ENCODE results near the gene TSPAN32.

Gene TSPAN32, protein sequence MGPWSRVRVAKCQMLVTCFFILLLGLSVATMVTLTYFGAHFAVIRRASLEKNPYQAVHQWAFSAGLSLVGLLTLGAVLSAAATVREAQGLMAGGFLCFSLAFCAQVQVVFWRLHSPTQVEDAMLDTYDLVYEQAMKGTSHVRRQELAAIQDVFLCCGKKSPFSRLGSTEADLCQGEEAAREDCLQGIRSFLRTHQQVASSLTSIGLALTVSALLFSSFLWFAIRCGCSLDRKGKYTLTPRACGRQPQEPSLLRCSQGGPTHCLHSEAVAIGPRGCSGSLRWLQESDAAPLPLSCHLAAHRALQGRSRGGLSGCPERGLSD

DNA sequence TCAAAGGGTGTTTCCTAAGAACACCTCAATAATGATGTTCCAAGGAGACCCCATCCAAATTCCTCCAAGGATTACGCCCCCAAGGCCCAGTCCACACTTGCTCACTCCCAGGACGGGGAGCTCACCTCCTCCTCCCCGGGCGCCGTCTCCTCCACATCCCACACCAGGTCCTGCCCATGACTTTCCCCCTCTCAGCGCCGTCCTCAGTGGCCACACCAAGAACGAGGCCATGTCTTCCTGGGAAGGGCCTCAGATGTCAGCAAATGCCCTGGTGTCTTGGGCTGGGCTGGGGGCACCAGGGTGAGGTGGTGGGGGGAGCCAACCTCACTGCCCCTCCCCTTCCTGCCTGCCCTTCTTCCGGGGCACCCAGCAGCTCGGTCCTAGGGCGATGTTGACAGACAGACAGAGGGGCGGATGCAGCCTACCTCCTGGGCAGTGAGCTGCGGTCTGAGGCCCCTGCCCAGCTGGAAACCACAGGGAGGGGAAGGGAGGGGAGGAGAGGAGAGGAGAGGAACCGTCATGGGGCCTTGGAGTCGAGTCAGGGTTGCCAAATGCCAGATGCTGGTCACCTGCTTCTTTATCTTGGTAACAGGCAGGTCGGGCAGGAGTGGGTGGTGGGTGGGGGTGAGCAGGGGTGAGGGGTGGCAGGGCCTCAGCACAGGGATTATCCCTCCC lies at the start of gene TSPAN32, which contains the start of gene C11orf21:
TSPAN32 (plus strand) TSS at position 383 of the 675 bp plus-strand sequence; CDS start at position 520, 137 bp downstream.
C11orf21 (minus strand) TSS at position 288 of the 675 bp plus-strand sequence; CDS start at position 178, 110 bp downstream.
- H3K27ac ChIP-seq: no peak within 1 kb of the TSS
- DNase-seq (ENCODE audit: low read depth, low spot score): no peak

GRCh38 chr11:2252018-2252417 lies 49.8 kb upstream of the TSPAN32 start:
- no peak overlapping the region for H3K27ac ChIP-seq
- no peak for DNase-seq (ENCODE audit: low read depth, low spot score)

DNA sequence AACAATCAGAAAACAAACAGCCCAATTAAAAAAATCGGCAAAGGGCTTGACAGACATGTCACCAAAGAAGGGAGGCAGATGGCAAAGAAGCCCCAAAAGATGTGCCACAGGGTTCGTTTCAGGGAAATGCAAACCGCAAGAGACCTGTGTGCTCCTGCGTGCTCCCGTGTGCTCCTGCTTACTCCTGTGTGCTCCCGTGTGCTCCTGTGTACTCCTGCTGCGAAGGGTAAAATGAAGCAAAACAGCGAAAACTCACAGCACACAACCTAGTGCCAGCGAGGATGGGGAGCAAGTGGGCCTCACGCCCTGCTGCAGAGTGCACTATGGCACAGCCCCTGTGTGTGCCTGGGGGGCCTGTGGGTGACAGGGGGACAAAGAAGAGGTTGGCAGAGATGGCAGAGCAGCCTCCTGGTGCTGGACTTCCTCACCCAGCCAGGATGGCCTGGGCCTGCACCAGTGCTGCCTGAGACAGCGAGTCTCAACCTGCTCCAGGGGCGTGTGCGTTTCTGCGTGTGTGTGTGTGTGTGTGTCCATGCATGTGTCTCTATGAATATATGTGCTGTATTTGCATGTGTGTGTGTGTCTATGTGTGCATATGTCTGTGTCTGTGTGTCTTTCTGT lies 45.4 kb upstream of the TSPAN32 start:
- DNase-seq (ENCODE audit: low read depth, low spot score): peak; percentile 79
- peak overlapping the region; percentile 54 for H3K27ac ChIP-seq

DNA sequence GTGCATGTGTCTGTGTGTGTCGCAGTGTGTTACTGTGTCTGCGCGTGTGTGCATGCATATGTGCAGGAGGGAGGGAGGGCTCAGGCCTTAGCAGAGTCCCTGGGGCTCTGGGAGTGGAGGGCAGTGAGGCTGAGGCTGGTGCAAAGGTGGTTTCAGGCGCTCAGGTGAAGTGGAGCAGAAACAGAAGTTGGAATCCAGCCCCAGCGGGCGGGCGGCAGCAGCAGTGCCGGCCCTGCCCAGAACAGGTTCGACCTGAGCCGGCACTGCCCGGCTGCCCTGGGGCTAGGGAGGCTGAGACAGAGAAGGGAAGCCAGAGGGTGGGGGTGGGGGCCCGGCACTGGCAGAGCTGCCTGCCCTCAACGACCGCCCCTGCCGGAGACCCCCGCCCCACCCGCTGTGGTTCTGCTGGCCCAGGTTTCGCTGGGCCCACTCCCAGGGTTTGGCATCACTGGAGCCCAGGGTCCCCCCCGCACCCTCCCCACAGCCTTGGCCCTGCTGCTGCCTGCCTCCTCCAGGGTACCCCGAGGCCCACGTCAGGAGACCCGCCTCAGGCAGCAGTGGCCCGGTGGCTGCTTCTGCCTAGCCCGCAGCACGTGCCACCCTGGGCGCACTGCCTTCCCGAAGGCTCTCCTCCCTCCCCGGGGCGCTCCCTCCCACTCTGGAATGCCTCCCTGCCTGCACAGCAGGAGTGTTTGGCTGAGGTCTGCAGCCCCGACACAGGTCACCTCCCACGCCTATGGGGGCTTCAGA lies 44.7 kb upstream of the TSPAN32 start:
- peak overlapping the region; percentile 54 for H3K27ac ChIP-seq
- peak; percentile 36 for DNase-seq (ENCODE audit: low read depth, low spot score)

- H3K27ac ChIP-seq: no peak overlapping the region
- no peak for DNase-seq (ENCODE audit: low read depth, low spot score)
Observed at GRCh38 chr11:2258501-2259465, 43.0 kb upstream of the TSPAN32 start.

DNA sequence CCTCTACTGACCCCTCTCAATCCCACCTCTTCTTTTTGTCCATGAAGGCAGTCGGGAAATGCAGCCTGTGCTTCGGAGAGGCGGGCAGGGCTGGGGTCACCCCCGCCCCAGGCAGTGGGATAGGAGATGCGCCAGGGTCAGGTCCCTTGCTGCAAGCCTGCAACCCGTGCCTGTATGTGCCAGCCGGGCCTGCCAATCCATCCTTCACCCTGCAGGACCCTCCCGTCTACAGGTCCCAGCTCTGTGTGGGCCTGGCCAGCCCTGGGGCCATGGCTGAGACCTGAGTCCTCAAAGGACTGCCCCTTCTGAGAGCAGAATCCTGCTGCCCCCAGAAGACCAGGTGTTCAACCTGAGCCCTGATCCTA lies 42.4 kb upstream of the TSPAN32 start:
- no peak overlapping the region for H3K27ac ChIP-seq
- DNase-seq (ENCODE audit: low read depth, low spot score): no peak

DNA sequence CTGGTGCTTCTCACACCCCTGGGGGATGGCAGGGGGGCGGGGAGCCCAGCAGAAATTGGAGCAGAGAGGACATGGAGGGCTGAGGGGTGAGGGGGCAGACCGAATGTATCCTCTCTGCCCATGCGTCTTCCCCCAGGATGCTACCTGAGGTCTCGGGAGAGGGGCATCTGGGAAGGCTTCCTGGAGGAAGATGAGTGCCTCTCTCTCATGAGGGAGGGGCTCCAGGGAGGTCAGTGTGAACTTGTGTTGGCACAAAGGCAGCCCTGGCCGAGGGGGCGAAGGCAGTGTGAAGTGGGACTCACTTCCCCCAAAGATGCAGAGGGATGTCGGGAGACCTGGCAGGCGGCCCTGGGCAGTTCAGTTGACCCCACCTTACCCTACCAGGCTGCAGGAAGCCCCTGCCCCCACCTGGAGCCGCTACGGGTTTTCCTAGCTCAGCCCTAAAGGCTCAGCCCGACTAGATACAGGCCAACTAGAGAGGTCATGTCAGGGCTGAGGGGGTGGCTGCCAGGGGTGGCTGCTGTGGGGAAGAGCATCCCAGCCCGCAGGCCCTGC lies 41.8 kb upstream of the TSPAN32 start:
- no peak overlapping the region for H3K27ac ChIP-seq
- DNase-seq (ENCODE audit: low read depth, low spot score): no peak

GRCh38 chr11:2260491-2261364 lies 41.1 kb upstream of the TSPAN32 start:
- no peak for DNase-seq (ENCODE audit: low read depth, low spot score)
- no peak overlapping the region for H3K27ac ChIP-seq

GRCh38 chr11:2261436-2262230 lies 40.2 kb upstream of the TSPAN32 start:
- DNase-seq (ENCODE audit: low read depth, low spot score): no peak
- no peak overlapping the region for H3K27ac ChIP-seq

- no peak overlapping the region for H3K27ac ChIP-seq
- no peak for DNase-seq (ENCODE audit: low read depth, low spot score)
Observed at GRCh38 chr11:2262301-2263070, 39.3 kb upstream of the TSPAN32 start.

DNA sequence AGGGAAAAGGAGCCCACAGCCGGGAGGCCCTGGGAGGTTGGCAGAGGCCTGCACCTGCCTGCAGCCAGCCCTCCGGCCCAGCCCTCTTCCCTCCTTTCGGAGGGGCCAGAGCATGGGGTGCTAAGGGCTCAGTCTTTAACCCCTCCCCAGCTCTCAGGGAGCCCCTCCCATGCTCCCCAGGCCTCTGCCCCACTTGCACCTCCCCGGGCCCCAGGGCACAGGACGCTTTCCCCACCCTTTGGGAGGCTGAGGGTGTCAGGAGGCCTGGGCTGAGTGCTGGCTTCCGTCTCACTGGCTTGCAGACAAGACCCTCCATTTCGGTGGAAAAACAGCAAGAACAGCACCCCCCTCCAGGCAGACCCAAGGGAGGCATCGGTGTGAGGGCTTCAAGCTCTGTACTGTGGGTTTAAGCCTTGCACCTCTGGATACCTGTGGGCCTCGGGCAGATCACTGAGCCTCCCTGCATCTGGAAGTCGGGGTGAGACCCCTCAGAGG lies 38.7 kb upstream of the TSPAN32 start:
- DNase-seq (ENCODE audit: low read depth, low spot score): no peak
- H3K27ac ChIP-seq: no peak overlapping the region

DNA sequence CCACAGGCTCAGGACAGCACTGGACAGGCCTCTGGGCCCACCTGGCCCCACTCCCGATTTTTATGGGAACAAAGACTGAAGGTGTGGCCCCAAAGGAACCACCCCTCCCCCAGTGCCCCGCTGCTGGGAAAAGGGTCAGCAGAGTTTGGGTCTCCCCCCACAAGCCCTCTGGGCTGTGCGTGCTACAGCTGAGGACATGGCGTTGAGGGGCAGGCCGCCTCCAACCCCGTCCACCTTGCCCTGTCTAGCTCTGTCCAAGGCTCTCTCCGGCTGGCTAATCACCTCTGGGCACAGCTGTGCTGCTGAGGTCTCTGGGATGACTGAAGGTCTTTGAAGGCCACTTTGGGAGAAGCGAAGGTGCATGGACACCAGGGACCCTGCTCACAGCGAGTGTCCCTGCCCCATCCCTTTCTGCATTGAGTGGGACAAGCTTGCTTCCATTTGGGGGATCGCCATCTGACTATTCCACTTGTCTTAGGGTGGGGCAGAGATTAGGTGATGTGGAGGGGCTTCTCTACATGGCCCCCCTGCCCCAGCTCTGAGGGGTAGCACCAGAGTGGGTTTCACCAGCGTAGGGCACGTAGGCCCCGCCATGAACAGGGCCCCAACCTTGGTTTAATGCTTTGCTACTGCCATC lies 38.0 kb upstream of the TSPAN32 start:
- no peak for DNase-seq (ENCODE audit: low read depth, low spot score)
- H3K27ac ChIP-seq: no peak overlapping the region

DNA sequence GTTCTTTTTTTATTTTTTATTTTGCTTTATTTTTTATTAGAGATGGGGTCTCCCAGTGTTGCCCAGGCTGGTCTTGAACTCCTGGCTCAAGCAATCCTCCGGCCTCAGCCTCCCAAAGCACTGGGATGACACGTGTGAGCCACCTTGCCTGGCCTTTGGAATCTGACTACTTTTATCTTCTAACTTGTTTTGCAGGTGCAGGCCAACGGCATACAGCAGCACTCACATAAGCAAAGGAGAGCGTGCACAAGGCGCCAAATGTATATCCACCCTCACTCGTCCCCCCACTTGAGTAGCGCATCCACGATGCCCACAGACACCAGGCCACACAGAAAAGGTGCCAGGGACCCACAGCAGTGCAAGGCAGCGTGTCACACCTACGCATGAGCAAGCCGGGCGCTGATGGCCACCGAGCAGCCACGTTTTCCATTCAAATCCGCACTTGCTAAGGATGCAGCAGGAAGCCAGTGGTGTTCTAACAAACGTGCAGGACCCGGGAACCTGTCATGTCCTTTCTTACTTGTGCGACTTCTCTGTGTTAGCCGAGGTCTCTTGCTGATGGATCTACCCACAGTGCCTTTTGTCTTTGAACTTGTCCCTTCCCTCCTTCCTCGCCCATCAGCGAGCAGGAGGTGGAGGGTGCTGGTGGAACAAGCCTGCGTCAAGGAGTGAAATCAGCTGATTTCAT lies 37.3 kb upstream of the TSPAN32 start:
- DNase-seq (ENCODE audit: low read depth, low spot score): no peak
- no peak overlapping the region for H3K27ac ChIP-seq

GRCh38 chr11:2265396-2265795 lies 36.4 kb upstream of the TSPAN32 start:
- DNase-seq (ENCODE audit: low read depth, low spot score): no peak
- H3K27ac ChIP-seq: no peak overlapping the region

GRCh38 chr11:2265854-2266585 lies 35.8 kb upstream of the TSPAN32 start:
- no peak overlapping the region for H3K27ac ChIP-seq
- DNase-seq (ENCODE audit: low read depth, low spot score): no peak

Measured in epithelial cell of prostate (primary cell).